ENCODE measurements around the gene MARCHF11.

The MARCHF11 gene

DNA sequence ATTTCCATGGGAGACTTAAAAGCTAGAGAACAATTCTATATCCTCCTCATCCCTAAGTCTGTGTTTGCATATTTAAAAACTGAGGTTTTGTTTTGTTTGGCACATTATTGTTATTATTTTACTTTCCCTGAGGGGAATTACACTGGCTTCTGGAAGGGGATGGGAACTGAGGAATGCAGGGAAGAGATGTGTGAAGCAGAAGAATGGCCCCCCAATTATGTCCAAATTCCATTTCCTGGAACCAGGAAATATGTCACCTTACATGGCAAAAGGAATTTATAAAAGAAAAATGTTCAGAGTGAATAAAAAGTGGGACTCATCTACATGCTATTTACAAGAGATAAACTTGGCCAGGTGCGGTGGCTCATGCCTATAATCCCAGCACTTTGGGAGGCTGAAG, 129.8 kb downstream of the MARCHF11 start:
- DNase-seq, result no peak

DNA sequence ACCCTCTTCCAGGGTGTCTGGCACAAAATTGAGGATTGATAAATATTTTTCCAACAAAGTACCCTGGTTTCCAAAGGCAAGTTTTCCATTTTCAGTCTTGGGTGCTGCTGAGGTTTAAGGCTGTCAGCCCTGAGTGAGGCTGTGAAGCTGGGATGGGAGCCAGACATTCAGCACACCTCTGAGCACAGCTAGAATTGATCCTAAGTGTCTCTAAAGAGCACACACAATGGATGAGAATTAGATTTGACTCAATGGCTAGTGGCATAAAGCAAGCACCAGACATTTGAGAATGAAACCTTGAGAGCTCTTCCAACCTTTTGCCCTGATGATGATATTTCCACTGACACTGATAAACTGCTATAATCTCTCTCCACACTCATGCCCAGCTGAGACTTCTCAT, 131.5 kb downstream of the MARCHF11 start:
- no peak for DNase-seq

DNA sequence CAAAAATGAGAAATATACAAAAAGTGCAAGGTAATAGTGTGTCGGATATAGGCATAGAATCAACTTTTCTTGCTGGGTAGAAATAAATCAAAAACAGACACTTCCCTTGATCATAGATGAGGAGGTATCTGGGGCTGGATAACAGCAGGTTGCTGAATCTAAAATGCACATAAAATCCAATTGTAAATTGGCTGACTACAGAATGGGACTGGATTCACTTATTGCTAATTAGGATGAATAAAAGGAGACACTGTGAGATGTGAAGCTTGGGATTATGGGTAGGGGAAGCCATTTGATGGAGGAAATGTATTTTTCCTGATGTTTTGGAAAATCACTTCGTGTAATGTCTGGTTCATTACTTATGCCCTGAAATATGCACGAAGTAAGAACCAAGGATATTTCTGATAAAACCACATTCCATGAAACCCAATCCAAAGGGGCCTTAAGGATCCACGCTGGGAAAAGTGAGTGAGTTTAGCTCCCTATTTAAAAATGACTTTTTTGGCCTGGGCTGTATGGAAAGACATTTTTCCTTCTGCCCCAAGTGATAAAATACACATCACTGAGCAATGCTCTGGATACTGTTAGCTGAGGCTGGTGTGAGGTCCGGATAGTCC, 136.1 kb downstream of the MARCHF11 start:
- no peak for DNase-seq

DNA sequence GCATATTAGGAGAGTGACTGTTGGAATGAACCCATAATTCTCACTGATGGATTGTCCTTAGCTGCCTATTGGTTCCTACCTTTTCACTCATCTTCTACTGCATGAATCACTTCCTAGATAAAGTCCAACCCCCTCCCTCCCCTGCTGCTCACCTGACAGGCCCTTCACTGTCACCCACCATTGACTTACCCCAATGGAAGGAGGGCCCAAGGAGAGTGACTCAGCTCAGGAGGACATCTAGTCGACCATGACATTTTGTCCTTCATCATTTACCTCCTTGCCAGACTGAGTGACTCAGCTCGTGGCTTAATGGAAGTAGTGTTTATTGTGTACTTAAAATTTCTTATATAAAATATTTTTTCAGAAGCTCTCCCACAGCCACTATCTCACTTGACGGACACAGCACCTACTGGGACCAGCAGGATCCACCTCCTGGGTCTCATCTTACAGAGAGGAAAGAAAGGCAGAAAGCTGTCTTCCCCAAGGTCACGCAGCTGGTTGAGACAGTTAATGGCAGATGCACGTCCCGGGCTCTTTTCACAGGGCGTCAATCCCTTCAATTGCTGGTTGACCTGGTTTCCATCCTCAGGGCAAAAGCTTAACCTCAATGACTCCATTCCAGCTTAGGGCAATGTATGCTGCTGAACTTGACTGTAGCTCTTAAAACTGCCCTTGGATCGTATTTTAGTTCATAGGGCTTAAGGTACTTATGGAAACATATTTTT, 142.3 kb downstream of the MARCHF11 start:
- DNase-seq, result no peak

DNA sequence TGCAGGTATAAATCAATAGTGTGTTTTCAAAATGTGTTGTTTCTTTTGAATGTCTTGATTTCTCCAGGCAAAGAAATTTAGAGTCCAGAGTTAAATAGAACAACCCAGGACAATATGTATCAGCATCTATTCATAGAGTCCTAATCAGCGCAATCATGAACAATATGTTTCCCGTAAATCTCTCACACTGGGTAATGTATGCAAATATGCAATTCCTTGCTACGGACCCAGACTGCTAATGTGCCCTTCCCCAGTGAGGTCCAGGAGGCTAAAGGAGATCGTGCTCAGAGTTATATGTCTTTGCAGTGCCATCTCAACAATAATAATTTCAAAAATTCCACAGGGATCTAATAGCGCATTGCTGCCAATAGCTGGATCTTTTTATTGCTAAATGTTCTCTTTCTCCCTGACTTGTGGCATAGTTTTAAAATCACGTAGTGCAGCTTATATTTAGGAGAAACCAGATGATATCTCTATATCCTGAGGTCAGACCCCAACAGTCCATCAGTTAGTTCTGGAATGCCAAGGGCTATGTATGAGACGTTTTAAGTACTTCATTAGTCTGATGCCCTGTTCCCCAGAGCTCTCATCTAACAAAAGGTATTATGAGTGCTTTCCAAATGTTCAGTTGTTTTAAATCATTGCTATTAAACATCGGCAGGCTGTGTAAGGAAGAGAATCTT, 145.1 kb downstream of the MARCHF11 start:
- DNase-seq, result no peak

DNA sequence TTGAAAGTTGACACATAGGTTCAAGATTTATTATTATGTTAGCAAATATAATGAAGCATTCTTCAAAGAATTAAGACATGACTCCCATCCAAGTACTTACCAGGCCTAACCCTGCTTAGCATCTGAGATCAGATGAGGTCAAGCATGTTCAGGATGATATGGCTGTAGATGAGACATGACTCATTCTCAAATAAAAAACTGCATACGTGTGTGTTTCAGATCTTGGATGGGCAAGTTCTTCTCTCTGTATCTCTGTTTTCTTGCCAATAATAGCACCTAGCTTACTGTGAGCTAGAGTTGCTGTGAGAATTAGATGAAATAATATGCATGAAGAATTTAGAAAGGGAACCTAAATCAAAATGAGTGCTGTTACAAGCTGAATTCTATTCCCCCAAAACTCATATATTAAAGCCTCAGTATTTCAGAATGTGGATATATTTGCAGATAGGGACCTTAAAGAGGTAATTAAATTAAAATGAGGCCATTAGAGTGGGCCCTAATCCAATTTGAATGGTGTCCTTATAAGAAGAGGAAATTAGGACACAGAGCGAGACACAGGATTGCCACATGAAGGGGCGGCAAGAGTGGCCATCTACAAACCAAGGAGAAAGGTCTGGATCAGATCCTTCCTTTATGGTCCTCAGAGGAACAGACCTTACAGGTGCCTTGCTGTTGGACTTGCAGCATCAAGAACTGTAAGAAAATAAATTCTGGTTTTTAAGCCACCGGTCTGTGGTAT, 146.2 kb downstream of the MARCHF11 start:
- no peak for DNase-seq

DNA sequence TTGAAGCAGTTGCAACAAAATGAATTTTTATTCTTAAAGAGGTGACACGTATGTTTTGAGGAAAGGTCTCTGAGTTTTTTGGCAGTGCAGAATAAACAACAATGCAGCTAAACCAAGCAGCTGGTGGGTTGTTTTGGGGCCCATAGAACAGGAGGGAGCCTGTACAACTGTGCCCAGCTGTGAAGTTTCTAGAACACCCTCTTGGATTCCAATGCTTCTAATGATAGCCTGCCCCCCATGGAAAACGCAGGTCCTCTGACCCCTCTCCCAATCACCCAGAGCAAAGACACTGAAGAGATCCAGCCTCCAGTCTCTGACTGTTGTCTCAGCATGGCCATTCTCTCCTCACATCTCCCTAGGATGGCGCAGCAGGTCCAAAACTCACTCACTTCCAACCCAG, 150.9 kb downstream of the MARCHF11 start:
- no peak for DNase-seq

DNA sequence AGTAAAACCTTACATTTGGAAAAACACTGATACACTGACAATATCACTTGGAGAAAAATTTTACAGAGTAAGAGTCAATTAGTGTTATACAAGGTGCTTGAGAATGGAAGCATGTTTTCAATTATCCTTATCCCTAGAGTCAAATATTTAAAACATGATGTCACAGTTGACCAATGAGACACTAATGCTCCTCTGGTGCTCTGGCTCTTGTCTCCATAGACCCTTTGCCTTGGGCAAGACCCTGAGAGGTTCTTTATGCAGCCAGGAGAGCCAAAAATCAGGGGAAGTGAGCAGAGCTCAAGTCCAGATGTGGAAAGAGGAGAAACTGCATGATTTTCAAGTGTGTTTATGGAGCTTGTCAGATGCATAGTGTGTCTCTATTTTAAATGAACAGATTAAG, 153.9 kb downstream of the MARCHF11 start:
- no peak for DNase-seq

DNA sequence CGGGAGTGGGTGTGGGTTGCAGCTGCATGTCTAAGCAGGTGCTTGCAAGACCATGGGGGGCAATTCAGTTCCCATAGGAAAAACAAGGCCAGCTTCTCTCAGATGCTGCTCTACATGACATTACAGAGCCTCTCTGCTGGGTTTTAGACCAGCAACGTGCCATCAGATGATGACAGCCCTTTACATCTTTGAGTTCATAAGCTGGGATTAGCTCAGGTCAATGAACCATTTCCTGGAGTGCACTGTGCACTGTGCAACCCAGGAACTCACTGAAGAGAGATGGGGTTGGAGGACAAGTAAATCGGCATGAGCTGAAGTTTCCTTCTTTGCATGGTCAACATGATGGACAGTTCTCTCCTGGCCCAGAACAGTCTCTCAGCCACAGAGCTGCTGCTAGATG, 160.6 kb downstream of the MARCHF11 start:
- DNase-seq, result no peak

DNA sequence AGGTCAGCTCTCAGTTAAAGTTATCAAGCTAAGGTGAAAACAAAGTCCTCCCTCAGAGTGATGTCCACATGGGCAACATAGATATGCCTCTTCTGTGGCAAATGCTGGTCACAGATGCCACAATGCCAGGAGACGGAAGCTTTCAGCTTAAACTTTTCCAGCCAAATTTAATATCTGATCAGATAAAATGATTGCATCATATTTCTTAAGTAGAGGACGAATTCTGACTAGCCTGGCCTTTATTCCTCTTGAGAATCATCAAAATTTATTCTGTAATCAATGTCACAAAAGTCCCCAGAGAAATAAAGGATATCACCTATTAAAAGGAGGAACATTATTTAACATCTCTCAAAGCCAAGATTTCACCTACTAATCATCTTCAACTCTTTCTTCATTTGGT, 161.9 kb downstream of the MARCHF11 start:
- DNase-seq, result no peak
